NCI-H524 (cell line): ENCODE measurements around the gene VANGL2.

Experiments used
- DNase-seq, 2 experiments: peaks; one replicate each; lab custom pipeline; 2025; lab: John Stamatoyannopoulos, UW

Gene VANGL2

GRCh38 chr1:160400223-160400645 is at the start of gene VANGL2:
VANGL2 (plus strand) TSS chr1:160400564; CDS start chr1:160415838, 15,274 bp downstream.
- peak; percentile 55 to 69 for DNase-seq

GRCh38 chr1:160351629-160352028 is 48.7 kb upstream of the VANGL2 start:
- no peak for DNase-seq

GRCh38 chr1:160352555-160352954 is 47.8 kb upstream of the VANGL2 start:
- no peak for DNase-seq

- DNase-seq = no peak
Measured at GRCh38 chr1:160353223-160353622, 47.1 kb upstream of the VANGL2 start.

- peak in 1 of 2 experiments; percentile 49 for DNase-seq
Measured at GRCh38 chr1:160354388-160354985, 45.9 kb upstream of the VANGL2 start.

- no peak for DNase-seq
Measured at GRCh38 chr1:160357286-160358002, 42.9 kb upstream of the VANGL2 start.

- DNase-seq = no peak
Measured at GRCh38 chr1:160358073-160358472, 42.3 kb upstream of the VANGL2 start.

- DNase-seq = peak in 1 of 2 experiments; percentile 9
Measured at GRCh38 chr1:160359559-160360226, 40.7 kb upstream of the VANGL2 start.

- DNase-seq = peak in 1 of 2 experiments; percentile 24
Measured at GRCh38 chr1:160360227-160360695, 40.1 kb upstream of the VANGL2 start.

GRCh38 chr1:160361199-160361598 is 39.2 kb upstream of the VANGL2 start:
- DNase-seq = no peak

GRCh38 chr1:160361814-160362167 is 38.6 kb upstream of the VANGL2 start:
- no peak for DNase-seq

GRCh38 chr1:160362168-160362957 is 38.0 kb upstream of the VANGL2 start:
- DNase-seq = peak; percentile 98

GRCh38 chr1:160363010-160363409 is 37.4 kb upstream of the VANGL2 start:
- DNase-seq = peak; percentile 81 to 86

- peak in 1 of 2 experiments; percentile 58 for DNase-seq
Measured at GRCh38 chr1:160363951-160364735, 36.2 kb upstream of the VANGL2 start.

GRCh38 chr1:160365325-160365724 is 35.0 kb upstream of the VANGL2 start:
- peak; percentile 28 to 78 for DNase-seq

- DNase-seq = peak; percentile 86 to 91
Measured at GRCh38 chr1:160366731-160367515, 33.4 kb upstream of the VANGL2 start, which contains the start of gene NHLH1. NHLH1 (plus strand) TSS chr1:160367071; CDS start chr1:160370732, 3,661 bp downstream.

GRCh38 chr1:160367516-160367900 is 32.9 kb upstream of the VANGL2 start:
- DNase-seq = peak in 1 of 2 experiments; percentile 44

GRCh38 chr1:160367934-160368923 is 32.1 kb upstream of the VANGL2 start:
- DNase-seq = peak; percentile 17 to 76

GRCh38 chr1:160369087-160369486 is 31.3 kb upstream of the VANGL2 start:
- DNase-seq = no peak
